ENCODE data around the gene PSMB4. TPM values are rescaled to one million over a fixed set of nuclear protein-coding genes. Genes with fewer than 3 reads are reported as not detected.

PSMB4 gene
- total and polyA plus RNA-seq, 10 donors = 184 to 371 (median 205) TPM

DNA sequence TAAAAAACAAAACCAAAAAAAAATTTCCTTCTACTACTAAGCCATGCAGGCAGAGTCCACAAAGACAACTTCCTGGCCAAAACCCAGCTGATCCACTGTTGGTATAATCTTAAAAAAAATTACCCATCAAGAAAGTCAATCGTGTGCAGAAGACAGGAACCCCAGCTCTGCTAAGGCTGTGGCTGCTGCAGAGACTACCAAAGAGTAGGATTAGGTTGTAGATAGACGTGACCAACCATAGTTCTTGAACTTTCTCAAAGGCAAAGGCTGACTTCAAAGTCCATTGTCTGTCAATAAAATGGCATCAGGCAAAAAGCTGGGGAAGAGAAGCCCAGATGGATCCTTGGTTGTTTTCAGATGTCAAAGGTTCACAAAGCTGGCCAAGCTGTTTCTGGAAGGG, 3.4 kb downstream of the PSMB4 start:
- H3K4me3 ChIP-seq = no peak overlapping the region
- intact Hi-C loops (cut with DNase I; ENCODE audit: low total_unique reads) = no loop called here
- no peak overlapping the region for H3K27ac ChIP-seq
- no peaks in the 10 kb centered on the region for H3K27me3 ChIP-seq (replicated peaks in 1 of 7)
- H3K4me1 ChIP-seq = peaks cover 10 to 29% (median 21%) of the 10 kb centered on the region in 6 donors
- 59 to 79% (median 76%) methylated on average over 2 of the region's 2 CpGs for WGBS, 5 donors
- TF ChIP-seq, protein P1, sequence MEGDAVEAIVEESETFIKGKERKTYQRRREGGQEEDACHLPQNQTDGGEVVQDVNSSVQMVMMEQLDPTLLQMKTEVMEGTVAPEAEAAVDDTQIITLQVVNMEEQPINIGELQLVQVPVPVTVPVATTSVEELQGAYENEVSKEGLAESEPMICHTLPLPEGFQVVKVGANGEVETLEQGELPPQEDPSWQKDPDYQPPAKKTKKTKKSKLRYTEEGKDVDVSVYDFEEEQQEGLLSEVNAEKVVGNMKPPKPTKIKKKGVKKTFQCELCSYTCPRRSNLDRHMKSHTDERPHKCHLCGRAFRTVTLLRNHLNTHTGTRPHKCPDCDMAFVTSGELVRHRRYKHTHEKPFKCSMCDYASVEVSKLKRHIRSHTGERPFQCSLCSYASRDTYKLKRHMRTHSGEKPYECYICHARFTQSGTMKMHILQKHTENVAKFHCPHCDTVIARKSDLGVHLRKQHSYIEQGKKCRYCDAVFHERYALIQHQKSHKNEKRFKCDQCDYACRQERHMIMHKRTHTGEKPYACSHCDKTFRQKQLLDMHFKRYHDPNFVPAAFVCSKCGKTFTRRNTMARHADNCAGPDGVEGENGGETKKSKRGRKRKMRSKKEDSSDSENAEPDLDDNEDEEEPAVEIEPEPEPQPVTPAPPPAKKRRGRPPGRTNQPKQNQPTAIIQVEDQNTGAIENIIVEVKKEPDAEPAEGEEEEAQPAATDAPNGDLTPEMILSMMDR (IDR thresholded peaks at IDR 0.05 in 8 of 11, conservative IDR thresholded peaks at IDR 0.05 in 3 of 11) = no peak
- no peak for TF ChIP-seq POLR2AphosphoS5 (IDR thresholded peaks at IDR 0.05)
- TF ChIP-seq POLR2A (IDR thresholded peaks at IDR 0.05) = no peak
- H3K36me3 ChIP-seq = peaks cover 0 to 76% (median 63%) of the 10 kb centered on the region in 6 donors
- DNase-seq = no peak
- H3K9me3 ChIP-seq = no peaks in the 10 kb centered on the region

DNA sequence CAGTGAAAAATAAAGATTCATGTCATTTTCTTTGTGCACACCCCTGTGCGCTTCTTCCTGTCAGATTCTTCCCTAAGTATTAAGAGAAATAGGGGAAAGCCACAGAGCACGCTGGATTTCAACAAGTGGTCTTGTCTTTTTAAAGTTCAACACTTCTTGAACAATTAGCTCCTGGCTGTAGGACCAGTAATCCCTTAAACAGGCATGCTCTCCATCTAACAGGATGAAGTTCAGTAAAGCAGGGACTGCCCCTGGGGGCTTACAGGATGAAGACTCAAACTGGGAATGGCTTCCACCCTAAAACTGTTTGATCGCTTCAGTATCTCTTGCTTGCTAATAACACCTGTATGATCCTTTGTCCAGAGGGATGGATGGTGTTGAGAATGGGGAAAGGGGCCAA, 4.2 kb downstream of the PSMB4 start:
- TF ChIP-seq POLR2AphosphoS5 (IDR thresholded peaks at IDR 0.05) = peak in 1 of 3 donors; percentile 13
- TF ChIP-seq POLR2A (IDR thresholded peaks at IDR 0.05) = no peak
- TF ChIP-seq, protein P1 (IDR thresholded peaks at IDR 0.05 in 8 of 11, conservative IDR thresholded peaks at IDR 0.05 in 3 of 11) = no peak
- Histone ChIP-seq H3K27ac (peak overlapping the region in 1 of 8 donors; percentile 3), H3K36me3 (peaks cover 0 to 84% (median 72%) of the 10 kb centered on the region in 6 donors), H3K4me1 (peaks cover 10 to 26% (median 20%) of the 10 kb centered on the region in 6 donors), H3K9me3 (no peaks in the 10 kb centered on the region), H3K4me3 (no peak overlapping the region), H3K27me3 (replicated peaks in 1 of 7) (no peaks in the 10 kb centered on the region)
- 88 to 95% (median 91%) methylated on average over 3 of the region's 3 CpGs for WGBS, 5 donors
- intact Hi-C loops (cut with DNase I; ENCODE audit: low total_unique reads) = no loop called here
- no peak for DNase-seq

DNA sequence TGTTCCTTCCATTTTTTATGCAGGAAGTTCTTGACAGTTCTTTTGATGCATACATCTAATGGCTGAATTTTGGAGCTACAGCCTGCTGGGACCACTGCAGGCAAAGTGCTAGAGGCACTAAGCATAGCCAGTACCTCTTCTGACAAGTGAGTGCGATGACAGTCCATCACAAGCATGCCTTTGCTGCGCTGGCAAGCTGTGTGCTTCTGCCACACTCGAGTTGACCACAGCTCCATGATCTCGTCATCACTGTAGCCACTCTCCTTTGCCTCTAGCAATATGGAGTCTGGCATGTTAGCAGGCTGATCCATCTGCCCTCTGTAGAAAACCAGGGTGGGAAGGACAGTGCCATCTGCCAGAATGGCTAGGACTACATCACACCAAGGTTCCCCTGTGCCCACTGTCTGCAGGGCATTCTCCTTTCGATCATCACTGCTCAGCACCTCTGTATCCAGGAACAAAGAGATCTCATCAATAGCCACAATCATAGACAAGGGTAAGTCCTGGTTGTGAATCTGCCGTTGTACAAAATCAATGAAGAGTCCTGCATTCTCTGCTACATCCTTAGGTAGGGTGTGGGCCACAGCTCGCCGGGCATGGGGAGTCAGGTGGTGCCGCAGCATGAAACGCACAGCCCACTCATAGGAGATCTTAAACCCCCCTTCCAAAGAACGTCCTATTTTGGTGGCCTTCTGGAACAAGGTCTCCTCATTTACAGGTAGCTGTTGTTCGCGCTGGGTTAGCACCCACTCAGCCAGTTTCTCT, 6.0 kb downstream of the PSMB4 start:
- WGBS, 5 donors = 88 to 94% (median 91%) methylated on average over 13 of the region's 13 CpGs
- DNase-seq = no peak
- Histone ChIP-seq H3K27ac (peak overlapping the region in 1 of 8 donors; percentile 6), H3K27me3 (replicated peaks in 1 of 7) (no peaks in the 10 kb centered on the region), H3K4me3 (no peak overlapping the region), H3K9me3 (no peaks in the 10 kb centered on the region), H3K4me1 (peaks cover 8 to 16% (median 12%) of the 10 kb centered on the region in 6 donors), H3K36me3 (peaks cover 0 to 100% (median 89%) of the 10 kb centered on the region in 6 donors)
- intact Hi-C loops (cut with DNase I; ENCODE audit: low total_unique reads) = no loop called here
- TF ChIP-seq, protein P1 (IDR thresholded peaks at IDR 0.05 in 8 of 11, conservative IDR thresholded peaks at IDR 0.05 in 3 of 11) = no peak
- TF ChIP-seq POLR2AphosphoS5 (IDR thresholded peaks at IDR 0.05) (no peak), POLR2A (IDR thresholded peaks at IDR 0.05) (no peak)

DNA sequence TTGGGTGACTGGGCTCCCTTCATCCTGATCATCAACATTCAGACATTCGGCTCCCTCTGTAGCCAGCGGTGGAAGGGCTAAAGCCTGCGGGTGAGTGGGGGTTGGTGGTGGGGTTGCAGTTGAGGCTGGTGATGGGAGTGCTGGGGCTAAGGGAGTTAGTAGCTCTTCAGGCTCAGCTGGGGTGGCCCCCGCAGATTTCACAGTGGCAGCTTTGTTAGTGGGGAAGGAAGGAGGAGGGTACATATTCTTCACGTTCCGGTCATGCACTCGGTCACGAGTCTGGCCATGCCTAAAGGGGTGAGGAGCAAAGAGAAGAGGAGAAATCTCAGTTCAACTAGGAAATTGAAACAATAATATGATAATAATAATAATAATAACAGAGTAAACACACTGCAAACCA, 6.8 kb downstream of the PSMB4 start:
- intact Hi-C loops (cut with DNase I; ENCODE audit: low total_unique reads) = no loop called here
- TF ChIP-seq POLR2AphosphoS5 (IDR thresholded peaks at IDR 0.05) (no peak), POLR2A (IDR thresholded peaks at IDR 0.05) (no peak)
- TF ChIP-seq, protein P1 (IDR thresholded peaks at IDR 0.05 in 8 of 11, conservative IDR thresholded peaks at IDR 0.05 in 3 of 11) = no peak
- WGBS, 5 donors = 88 to 95% (median 91%) methylated on average over 8 of the region's 8 CpGs

More for the DNA sequence above, 6.8 kb downstream of the PSMB4 start:
- peaks cover 0 to 7% (median 4%) of the 10 kb centered on the region in 6 donors for H3K4me1 ChIP-seq
- H3K27me3 ChIP-seq (replicated peaks in 1 of 7) = no peaks in the 10 kb centered on the region
- no peak overlapping the region for H3K4me3 ChIP-seq
- no peaks in the 10 kb centered on the region for H3K9me3 ChIP-seq
- H3K27ac ChIP-seq = no peak overlapping the region
- H3K36me3 ChIP-seq = peaks cover 0 to 100% (median 92%) of the 10 kb centered on the region in 6 donors
- DNase-seq = no peak

All from spleen (tissue), 11 donors.